ENCODE results near the gene GALNT5.

- TF ChIP-seq CTCF (IDR thresholded peaks at IDR 0.05) (no peak), TCF7L2 (IDR thresholded peaks at IDR 0.05; ENCODE audit: low read depth, low read length) (no peak), POLR2AphosphoS5 (IDR thresholded peaks at IDR 0.05; ENCODE audit: low read depth, low read length) (no peak), SIN3A (IDR thresholded peaks at IDR 0.05; ENCODE audit: borderline replicate concordance, insufficient read depth, low read depth, low read length) (no peak), REST (IDR thresholded peaks at IDR 0.05; ENCODE audit: insufficient read depth in 1 of 2, low read depth in 2 of 2, low read length in 1 of 2) (no peak)
Observed at GRCh38 chr2:157269922-157270321, 12.4 kb downstream of the GALNT5 start.

Data from Panc1 (cell line).